HG02763 (cell line): ENCODE data around the gene CLEC4M.

Source experiments
- ATAC-seq: cut with Tn5 transposase; IDR thresholded peaks from one replicate; pipeline ENCODE4 v1.9.1; 2021; ENCODE audit warnings: mild to moderate bottlenecking, moderate library complexity; ENCODE audit not compliant: unreplicated experiment

Gene CLEC4M

GRCh38 chr19:7762719-7763293 is at the start of gene CLEC4M:
CLEC4M (plus strand) TSS chr19:7763243; CDS start chr19:7763267, 24 bp downstream.
- no peak for ATAC-seq

GRCh38 chr19:7715671-7716070 is 47.4 kb upstream of the CLEC4M start:
- no peak for ATAC-seq

- no peak for ATAC-seq
These were observed 46.3 kb upstream of the CLEC4M start for GRCh38 chr19:7716762-7717161.

- no peak for ATAC-seq
These were observed 44.4 kb upstream of the CLEC4M start for GRCh38 chr19:7718668-7719067.

- ATAC-seq: no peak
These were observed 42.7 kb upstream of the CLEC4M start for GRCh38 chr19:7720351-7720750.

GRCh38 chr19:7722231-7722651 is 40.8 kb upstream of the CLEC4M start:
- peak; percentile 45 for ATAC-seq

- ATAC-seq: no peak
These were observed 37.3 kb upstream of the CLEC4M start for GRCh38 chr19:7725791-7726190.

GRCh38 chr19:7729211-7729610 is 33.8 kb upstream of the CLEC4M start:
- ATAC-seq: no peak

- no peak for ATAC-seq
These were observed 33.2 kb upstream of the CLEC4M start for GRCh38 chr19:7729831-7730285.

GRCh38 chr19:7730286-7731217 is 32.5 kb upstream of the CLEC4M start:
- no peak for ATAC-seq

GRCh38 chr19:7731218-7731595 is 31.8 kb upstream of the CLEC4M start:
- no peak for ATAC-seq

GRCh38 chr19:7731615-7732014 is 31.4 kb upstream of the CLEC4M start:
- no peak for ATAC-seq

- no peak for ATAC-seq
These were observed 31.0 kb upstream of the CLEC4M start, which contains the start of gene CLEC4G for GRCh38 chr19:7732045-7732444. CLEC4G (minus strand) TSS chr19:7732110; CDS start chr19:7732102, 8 bp downstream.

GRCh38 chr19:7733376-7733775 is 29.7 kb upstream of the CLEC4M start:
- no peak for ATAC-seq

GRCh38 chr19:7734220-7735203 is 28.5 kb upstream of the CLEC4M start:
- no peak for ATAC-seq

- no peak for ATAC-seq
These were observed 26.9 kb upstream of the CLEC4M start for GRCh38 chr19:7736148-7736547.

- ATAC-seq: no peak
These were observed 25.8 kb upstream of the CLEC4M start for GRCh38 chr19:7737215-7737614.

- no peak for ATAC-seq
These were observed 25.0 kb upstream of the CLEC4M start for GRCh38 chr19:7738023-7738422.

- ATAC-seq: no peak
These were observed 23.8 kb upstream of the CLEC4M start for GRCh38 chr19:7739211-7739755.

- no peak for ATAC-seq
These were observed 23.0 kb upstream of the CLEC4M start for GRCh38 chr19:7739801-7740681.
